A549 (cell line): ENCODE results near the gene NDEL1. TPM values are rescaled to one million over a fixed set of nuclear protein-coding genes. Genes with fewer than 3 reads are reported as not detected.

Experiments
- ATAC-seq, 2 experiments: fragments of 200-7000 bp in 1 of 2; fragments of >200 bp in 1 of 2; cut with Nextera tagmentation in 1 of 2; cut with Tn5 transposase in 1 of 2; 3 replicates each; pipeline versions ENCODE4 v1.8.0 to v1.9.1; 2018 to 2020; ENCODE audit warnings: mild to moderate bottlenecking in 1 of 2, moderate library complexity in 1 of 2
- CTCF ChIA-PET: fragments of 300-600 bp; sonication (Branson Sonifier 250); formaldehyde crosslinking; extraction: SDS; loops from one replicate; lab custom pipeline; 2021; ENCODE audit warnings: antibody characterized with exemption, inconsistent platforms; lab: Yijun Ruan, JAX
- POLR2A ChIA-PET: fragments of 350-600 bp; formaldehyde crosslinking; extraction: SDS; loops from one replicate; lab custom pipeline; 2021; ENCODE audit warnings: antibody characterized with exemption, inconsistent platforms; lab: Yijun Ruan, JAX
- DNase-seq, 2 experiments: peaks; one replicate each; pipeline versions ENCODE4 v3.0.0 to v3.0.0-alpha.2; 2011 to 2016; ENCODE audit warnings: low read depth in 1 of 2, low spot score in 1 of 2
- FAIRE-seq: peaks from 2 replicates; lab custom pipeline; 2011; peaks lifted over from hg19 to GRCh38; lab: Jason Lieb, UNC
- H3K27ac ChIP-seq, 2 experiments: fragments of >200 bp; sonication (Bioruptor Twin); formaldehyde crosslinking; 3 replicates each; pipeline ENCODE4 v1.5.1; 2016 to 2017
- H3K4me1 ChIP-seq: fragments of >200 bp; sonication (Bioruptor Twin); formaldehyde crosslinking; 3 replicates; pipeline ENCODE4 v1.6.1; 2016
- H3K4me2 ChIP-seq: fragments of >200 bp; sonication (Bioruptor Twin); formaldehyde crosslinking; 3 replicates; pipeline ENCODE4 v1.6.1; 2016
- H3K4me3 ChIP-seq: fragments of >200 bp; sonication (Bioruptor Twin); formaldehyde crosslinking; 3 replicates; pipeline ENCODE4 v1.5.1; 2016
- H3K9me3 ChIP-seq: fragments of >200 bp; sonication (Bioruptor Twin); formaldehyde crosslinking; 3 replicates; pipeline ENCODE4 v1.6.1; 2016
- CHD2 ChIP-seq: fragments of 150-350 bp; IDR thresholded peaks from 2 replicates; pipeline ENCODE4 v1.6.1; 2014; ENCODE audit warnings: low read length; ENCODE audit not compliant: partially characterized antibody
- CTCF ChIP-seq: fragments of >200 bp; sonication (Bioruptor Twin); formaldehyde crosslinking; IDR thresholded peaks from 3 replicates; pipeline ENCODE4 v1.5.1; 2016
- EP300 ChIP-seq, 2 experiments: fragments of >200 bp; sonication (Bioruptor Twin); formaldehyde crosslinking; IDR thresholded peaks; 2 replicates in 1 of 2; 3 replicates in 1 of 2; pipeline ENCODE4 v1.6.1; 2016 to 2017
- FOSB ChIP-seq: fragments of 250-450 bp; sonication (Bioruptor Pico); IDR thresholded peaks from 2 replicates; pipeline ENCODE4 v1.5.0; 2020; ENCODE audit warnings: mild to moderate bottlenecking, moderate library complexity
- FOSL2 ChIP-seq, 2 experiments: fragments of 450-650 bp in 1 of 2; fragments of >200 bp in 1 of 2; sonication (Bioruptor Twin) in 1 of 2; formaldehyde crosslinking; IDR thresholded peaks; 2 replicates each; pipeline versions ENCODE4 v1.5.0 to v1.6.1; 2016 to 2020; ENCODE audit warnings: mild to moderate bottlenecking in 1 of 2, moderate library complexity in 1 of 2
- FOXS1 ChIP-seq: fragments of 250-450 bp; sonication (Bioruptor Pico); IDR thresholded peaks from 2 replicates; pipeline ENCODE4 v1.5.0; 2020; ENCODE audit warnings: mild to moderate bottlenecking, moderate library complexity
- HES2 ChIP-seq: fragments of >200 bp; sonication (Bioruptor Twin); formaldehyde crosslinking; IDR thresholded peaks from 2 replicates; pipeline ENCODE4 v1.6.1; 2016
- HEYL ChIP-seq: fragments of 250-450 bp; sonication (Bioruptor Pico); IDR thresholded peaks from 2 replicates; pipeline ENCODE4 v1.8.0; 2021; ENCODE audit warnings: mild to moderate bottlenecking, moderate library complexity
- HOXB13 ChIP-seq: fragments of 250-450 bp; sonication (Bioruptor Pico); IDR thresholded peaks from 2 replicates; pipeline ENCODE4 v1.5.0; 2020; ENCODE audit warnings: low read depth, mild to moderate bottlenecking, moderate library complexity
- KDM1A ChIP-seq: fragments of 200-600 bp; sonication (generic); IDR thresholded peaks from 2 replicates; pipeline ENCODE4 v1.6.1; 2016; ENCODE audit warnings: low read depth, mild to moderate bottlenecking
- KDM5A ChIP-seq: fragments of 200-600 bp; sonication (generic); IDR thresholded peaks from 2 replicates; pipeline ENCODE4 v1.6.1; 2016; ENCODE audit warnings: antibody characterized with exemption, mild to moderate bottlenecking
- MAFK ChIP-seq: fragments of 450-650 bp; IDR thresholded peaks from 2 replicates; pipeline ENCODE4 v1.6.1; 2014; ENCODE audit not compliant: partially characterized antibody
- MAZ ChIP-seq: fragments of 150-350 bp; IDR thresholded peaks from 2 replicates; pipeline ENCODE4 v1.6.1; 2014; ENCODE audit warnings: antibody characterized with exemption, low read depth, low read length, borderline replicate concordance
- NPAS2 ChIP-seq: fragments of 250-450 bp; sonication (Bioruptor Pico); IDR thresholded peaks from 2 replicates; pipeline ENCODE4 v1.8.0; 2022; ENCODE audit warnings: mild to moderate bottlenecking, moderate library complexity, borderline replicate concordance
- NR3C1 ChIP-seq: fragments of >200 bp; sonication (Bioruptor Twin); formaldehyde crosslinking; IDR thresholded peaks from 3 replicates; pipeline ENCODE4 v1.6.1; 2017
- RARB ChIP-seq: fragments of 250-450 bp; sonication (Bioruptor Pico); IDR thresholded peaks from 2 replicates; pipeline ENCODE4 v1.8.0; 2021; ENCODE audit warnings: mild to moderate bottlenecking, moderate library complexity
- RCOR1 ChIP-seq: fragments of 150-350 bp; IDR thresholded peaks from 2 replicates; pipeline ENCODE4 v1.6.1; 2014; ENCODE audit warnings: antibody characterized with exemption, low read length, low read depth
- RNF2 ChIP-seq: fragments of 200-600 bp; sonication (generic); IDR thresholded peaks from 2 replicates; pipeline ENCODE4 v1.6.1; 2016; ENCODE audit warnings: low read depth, mild to moderate bottlenecking, antibody characterized with exemption, moderate library complexity, borderline replicate concordance
- TFCP2L1 ChIP-seq: fragments of 250-450 bp; sonication (Bioruptor Pico); IDR thresholded peaks from 2 replicates; pipeline ENCODE4 v1.5.0; 2021; ENCODE audit warnings: mild to moderate bottlenecking
- ZNF302 ChIP-seq: fragments of 250-450 bp; sonication (Bioruptor Pico); IDR thresholded peaks from 2 replicates; pipeline ENCODE4 v1.9.0; 2021; ENCODE audit warnings: inconsistent platforms, mild to moderate bottlenecking, moderate library complexity
- ZSCAN20 ChIP-seq: fragments of 250-450 bp; sonication (Bioruptor Pico); IDR thresholded peaks from 2 replicates; pipeline ENCODE4 v1.8.0; 2022; ENCODE audit warnings: mild to moderate bottlenecking, moderate library complexity
- WGBS: methylation state at CpG from one replicate; pipeline ENCODE4 v1.1.6; 2017; ENCODE audit errors: missing lambda C conversion rate; 5-methylcytosine and 5-hydroxymethylcytosine counted together
- polyA plus RNA-seq, 4 experiments: library from polyadenylated mRNA; depleted of rRNA in 3 of 4; stranded (reverse); fragments of >200 nt; fragmentation: RNase III in 1 of 4; extraction: RNeasy Plus Mini Kit Qiagen cat#74134 plus additional on column Dnase treatment in 1 of 4; gene quantifications; 2 replicates in 3 of 4; 3 replicates in 1 of 4; pipeline ENCODE4 v1.2.3, GENCODE V29; 2011 to 2017
- TF ChIP-seq, protein P1 (sequence below): fragments of 450-650 bp; IDR thresholded peaks from 2 replicates; pipeline ENCODE4 v1.6.1; 2014; ENCODE audit warnings: antibody characterized with exemption
- TF ChIP-seq, protein P2 (sequence below): fragments of 250-450 bp; sonication (Bioruptor Pico); IDR thresholded peaks from 2 replicates; pipeline ENCODE4 v1.5.0; 2020; ENCODE audit warnings: low read depth, mild to moderate bottlenecking, moderate library complexity
- TF ChIP-seq, protein P3 (sequence below): fragments of >200 bp; sonication (Bioruptor Twin); formaldehyde crosslinking; IDR thresholded peaks from 3 replicates; pipeline ENCODE4 v1.6.1; 2016
- TF ChIP-seq, protein P4 (sequence below): IDR thresholded peaks from 2 replicates; pipeline ENCODE4 v1.6.1; 2012

Gene NDEL1
- polyA plus RNA-seq, 2 of the 4 experiments (the other 2 are of a cell fraction), result 53.3 to 91.0 TPM

GRCh38 chr17:8506145-8506544, 70.5 kb downstream of the NDEL1 start:
- 88% methylated on average over 14 of the region's 14 CpGs for WGBS
- POLR2A ChIA-PET, result no interaction called here
- DNase-seq, result no peak

DNA sequence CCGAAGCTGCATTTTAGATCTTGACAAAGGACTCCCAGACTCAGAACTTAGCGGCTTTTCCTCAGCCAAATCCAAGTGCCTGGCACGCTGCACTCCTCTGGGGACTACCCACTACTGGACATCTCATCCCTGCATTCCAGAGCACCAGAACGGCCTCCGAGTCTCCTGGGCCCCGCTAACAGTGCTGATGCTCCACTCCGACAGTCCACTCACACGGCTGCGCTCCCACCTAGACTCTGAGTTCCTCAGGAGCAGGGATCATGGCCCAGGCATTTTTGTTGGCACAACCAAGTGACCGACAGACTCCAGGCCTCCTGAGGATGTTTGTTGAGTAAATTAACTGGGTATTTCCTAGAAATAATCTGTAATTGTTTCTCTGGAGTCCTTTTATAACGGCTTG, 79.1 kb downstream of the NDEL1 start:
- no peak for DNase-seq
- TF ChIP-seq, protein P1, sequence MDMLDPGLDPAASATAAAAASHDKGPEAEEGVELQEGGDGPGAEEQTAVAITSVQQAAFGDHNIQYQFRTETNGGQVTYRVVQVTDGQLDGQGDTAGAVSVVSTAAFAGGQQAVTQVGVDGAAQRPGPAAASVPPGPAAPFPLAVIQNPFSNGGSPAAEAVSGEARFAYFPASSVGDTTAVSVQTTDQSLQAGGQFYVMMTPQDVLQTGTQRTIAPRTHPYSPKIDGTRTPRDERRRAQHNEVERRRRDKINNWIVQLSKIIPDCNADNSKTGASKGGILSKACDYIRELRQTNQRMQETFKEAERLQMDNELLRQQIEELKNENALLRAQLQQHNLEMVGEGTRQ, result no peak
- TF ChIP-seq FOSB (CRISPR knock-in tag) (no peak), HEYL (CRISPR knock-in tag) (no peak), RARB (CRISPR knock-in tag) (no peak), MAFK (no peak), KDM5A (no peak), NPAS2 (CRISPR knock-in tag) (no peak), FOXS1 (no peak), ZNF302 (no peak), KDM1A (no peak), EP300 (IDR thresholded peaks at IDR 0.05) (no peak), CTCF (no peak), ZSCAN20 (no peak), RNF2 (no peak), TFCP2L1 (no peak), FOSL2 (IDR thresholded peaks at IDR 0.05) (no peak), FOSL2 (CRISPR knock-in tag; IDR thresholded peaks at IDR 0.05) (no peak), MAZ (no peak)
- TF ChIP-seq, protein P2, sequence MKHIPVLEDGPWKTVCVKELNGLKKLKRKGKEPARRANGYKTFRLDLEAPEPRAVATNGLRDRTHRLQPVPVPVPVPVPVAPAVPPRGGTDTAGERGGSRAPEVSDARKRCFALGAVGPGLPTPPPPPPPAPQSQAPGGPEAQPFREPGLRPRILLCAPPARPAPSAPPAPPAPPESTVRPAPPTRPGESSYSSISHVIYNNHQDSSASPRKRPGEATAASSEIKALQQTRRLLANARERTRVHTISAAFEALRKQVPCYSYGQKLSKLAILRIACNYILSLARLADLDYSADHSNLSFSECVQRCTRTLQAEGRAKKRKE, result no peak
- Histone ChIP-seq H3K4me1 (no peaks in the 10 kb centered on the region), H3K4me3 (no peak overlapping the region), H3K9me3 (no peaks in the 10 kb centered on the region), H3K27ac (no peak overlapping the region), H3K4me2 (no peak overlapping the region)
- no peak for FAIRE-seq
- WGBS, result 93% methylated on average over 11 of the region's 11 CpGs
- CTCF ChIA-PET, result interaction anchor here (0.6 to 1.1 kb wide), 2 partner anchors 10 to 13 kb away, joined by 4 to 5 read pairs; no protein-coding TSS in a partner anchor
- POLR2A ChIA-PET, result no interaction called here
- ATAC-seq, result no peak

More at GRCh38 chr17:8506145-8506544, 70.5 kb downstream of the NDEL1 start:
- Histone ChIP-seq H3K9me3 (no peaks in the 10 kb centered on the region), H3K4me3 (no peak overlapping the region), H3K27ac (no peak overlapping the region), H3K4me2 (no peak overlapping the region), H3K4me1 (no peaks in the 10 kb centered on the region)
- ATAC-seq (no peak), FAIRE-seq (no peak)
- CTCF ChIA-PET, result interaction anchor here (0.6 to 1.1 kb wide), 4 partner anchors 12 to 1016 kb away, joined by 3 to 5 read pairs (median 4); no protein-coding TSS in a partner anchor
- TF ChIP-seq CTCF (no peak), HOXB13 (no peak), MAFK (no peak), HES2 (no peak), RCOR1 (no peak), MAZ (no peak), CHD2 (no peak), FOXS1 (no peak), EP300 (IDR thresholded peaks at IDR 0.05) (no peak), NR3C1 (no peak)
- TF ChIP-seq, protein P3, sequence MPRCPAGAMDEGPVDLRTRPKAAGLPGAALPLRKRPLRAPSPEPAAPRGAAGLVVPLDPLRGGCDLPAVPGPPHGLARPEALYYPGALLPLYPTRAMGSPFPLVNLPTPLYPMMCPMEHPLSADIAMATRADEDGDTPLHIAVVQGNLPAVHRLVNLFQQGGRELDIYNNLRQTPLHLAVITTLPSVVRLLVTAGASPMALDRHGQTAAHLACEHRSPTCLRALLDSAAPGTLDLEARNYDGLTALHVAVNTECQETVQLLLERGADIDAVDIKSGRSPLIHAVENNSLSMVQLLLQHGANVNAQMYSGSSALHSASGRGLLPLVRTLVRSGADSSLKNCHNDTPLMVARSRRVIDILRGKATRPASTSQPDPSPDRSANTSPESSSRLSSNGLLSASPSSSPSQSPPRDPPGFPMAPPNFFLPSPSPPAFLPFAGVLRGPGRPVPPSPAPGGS, result no peak
- TF ChIP-seq, protein P4, sequence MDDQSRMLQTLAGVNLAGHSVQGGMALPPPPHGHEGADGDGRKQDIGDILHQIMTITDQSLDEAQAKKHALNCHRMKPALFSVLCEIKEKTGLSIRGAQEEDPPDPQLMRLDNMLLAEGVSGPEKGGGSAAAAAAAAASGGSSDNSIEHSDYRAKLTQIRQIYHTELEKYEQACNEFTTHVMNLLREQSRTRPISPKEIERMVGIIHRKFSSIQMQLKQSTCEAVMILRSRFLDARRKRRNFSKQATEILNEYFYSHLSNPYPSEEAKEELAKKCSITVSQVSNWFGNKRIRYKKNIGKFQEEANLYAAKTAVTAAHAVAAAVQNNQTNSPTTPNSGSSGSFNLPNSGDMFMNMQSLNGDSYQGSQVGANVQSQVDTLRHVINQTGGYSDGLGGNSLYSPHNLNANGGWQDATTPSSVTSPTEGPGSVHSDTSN, result no peak
- TF ChIP-seq, all 56 proteins: peak for 0
